A549 (cell line): ENCODE measurements around the gene PBX1.

Source experiments
- CEBPB ChIP-seq, 2 experiments: fragments of >200 bp in 1 of 2; sonication (Bioruptor Twin) in 1 of 2; formaldehyde crosslinking in 1 of 2; IDR thresholded peaks; 2 replicates each; pipeline ENCODE4 v1.6.1; 2012 to 2016
- CTCF ChIP-seq: fragments of >200 bp; sonication (Bioruptor Twin); formaldehyde crosslinking; IDR thresholded peaks from 3 replicates; pipeline ENCODE4 v1.5.1; 2016
- EP300 ChIP-seq, 2 experiments: fragments of >200 bp; sonication (Bioruptor Twin); formaldehyde crosslinking; IDR thresholded peaks; 2 replicates in 1 of 2; 3 replicates in 1 of 2; pipeline ENCODE4 v1.6.1; 2016 to 2017
- FOSL2 ChIP-seq, 2 experiments: fragments of 450-650 bp in 1 of 2; fragments of >200 bp in 1 of 2; sonication (Bioruptor Twin) in 1 of 2; formaldehyde crosslinking; IDR thresholded peaks; 2 replicates each; pipeline versions ENCODE4 v1.5.0 to v1.6.1; 2016 to 2020; ENCODE audit warnings: mild to moderate bottlenecking in 1 of 2, moderate library complexity in 1 of 2
- FOXS1 ChIP-seq: fragments of 250-450 bp; sonication (Bioruptor Pico); IDR thresholded peaks from 2 replicates; pipeline ENCODE4 v1.5.0; 2020; ENCODE audit warnings: mild to moderate bottlenecking, moderate library complexity
- HMGXB4 ChIP-seq: fragments of 250-450 bp; sonication (Bioruptor Pico); IDR thresholded peaks from 2 replicates; pipeline ENCODE4 v1.5.0; 2021; ENCODE audit warnings: mild to moderate bottlenecking, moderate library complexity, borderline replicate concordance
- MYC ChIP-seq: IDR thresholded peaks from 2 replicates; pipeline ENCODE4 v1.6.1; 2012; ENCODE audit warnings: mild to moderate bottlenecking, inconsistent platforms, low read length, improper control_type of control experiment, borderline replicate concordance
- POLR2A ChIP-seq: IDR thresholded peaks from 2 replicates; pipeline ENCODE4 v1.6.1; 2012; ENCODE audit warnings: mild to moderate bottlenecking, low read length
- POLR2AphosphoS2 ChIP-seq: conservative IDR thresholded peaks from 2 replicates; pipeline ENCODE4 v1.6.1; 2012; ENCODE audit warnings: low read length, improper control_type of control experiment, inconsistent platforms
- RCOR1 ChIP-seq: fragments of 150-350 bp; IDR thresholded peaks from 2 replicates; pipeline ENCODE4 v1.6.1; 2014; ENCODE audit warnings: antibody characterized with exemption, low read length, low read depth
- REST ChIP-seq: fragments of 200-600 bp; sonication (generic); IDR thresholded peaks from 2 replicates; pipeline ENCODE4 v1.6.1; 2016; ENCODE audit warnings: antibody characterized with exemption, mild to moderate bottlenecking, moderate library complexity
- ZSCAN20 ChIP-seq: fragments of 250-450 bp; sonication (Bioruptor Pico); IDR thresholded peaks from 2 replicates; pipeline ENCODE4 v1.8.0; 2022; ENCODE audit warnings: mild to moderate bottlenecking, moderate library complexity
- TF ChIP-seq, protein P1 (sequence below): fragments of 150-350 bp; IDR thresholded peaks from 2 replicates; pipeline ENCODE4 v1.6.1; 2014; ENCODE audit warnings: low read depth, mild to moderate bottlenecking, low read length

DNA sequence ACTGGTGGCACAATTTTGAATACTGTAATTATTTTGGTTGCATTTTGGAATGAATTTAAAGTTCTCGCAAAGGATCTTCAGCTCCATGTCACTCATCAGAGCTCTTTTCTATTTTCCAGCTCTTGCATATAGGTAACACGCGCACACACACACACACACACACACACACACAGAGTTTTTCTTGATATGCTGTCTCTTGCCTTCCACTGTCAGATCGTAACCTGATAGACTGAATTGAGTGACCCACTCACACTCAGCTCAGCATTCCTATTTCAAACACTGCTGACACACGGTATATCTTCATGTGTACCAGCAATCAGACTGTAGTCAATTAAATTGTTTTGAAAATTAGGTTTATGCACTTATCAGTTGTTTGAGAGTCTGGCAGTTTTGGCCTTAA lies 214.1 kb downstream of the PBX1 start:
- no peak for TF ChIP-seq REST
- no peak for TF ChIP-seq CEBPB (IDR thresholded peaks at IDR 0.05)
- no peak for TF ChIP-seq CTCF
- TF ChIP-seq FOXS1 (CRISPR knock-in tag), result no peak
- no peak for TF ChIP-seq POLR2A
- no peak; the same call in 1 of the 2 replicates for TF ChIP-seq FOSL2 (IDR thresholded peaks at IDR 0.05)
- no peak for TF ChIP-seq FOSL2 (CRISPR knock-in tag; IDR thresholded peaks at IDR 0.05)
- TF ChIP-seq MYC, result no peak
- TF ChIP-seq, protein P1, sequence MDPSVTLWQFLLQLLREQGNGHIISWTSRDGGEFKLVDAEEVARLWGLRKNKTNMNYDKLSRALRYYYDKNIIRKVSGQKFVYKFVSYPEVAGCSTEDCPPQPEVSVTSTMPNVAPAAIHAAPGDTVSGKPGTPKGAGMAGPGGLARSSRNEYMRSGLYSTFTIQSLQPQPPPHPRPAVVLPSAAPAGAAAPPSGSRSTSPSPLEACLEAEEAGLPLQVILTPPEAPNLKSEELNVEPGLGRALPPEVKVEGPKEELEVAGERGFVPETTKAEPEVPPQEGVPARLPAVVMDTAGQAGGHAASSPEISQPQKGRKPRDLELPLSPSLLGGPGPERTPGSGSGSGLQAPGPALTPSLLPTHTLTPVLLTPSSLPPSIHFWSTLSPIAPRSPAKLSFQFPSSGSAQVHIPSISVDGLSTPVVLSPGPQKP, result no peak
- TF ChIP-seq HMGXB4 (CRISPR knock-in tag), result no peak
- no peak for TF ChIP-seq EP300 (IDR thresholded peaks at IDR 0.05)
- no peak for TF ChIP-seq POLR2AphosphoS2
- no peak for TF ChIP-seq ZSCAN20 (CRISPR knock-in tag)
- TF ChIP-seq RCOR1, result no peak
